A549 treated with Hydrocortisone at 1 μM for 4 hours (cell line): ENCODE data around the gene DMRTA2. TPM values are rescaled to one million over a fixed set of nuclear protein-coding genes. Genes with fewer than 3 reads are reported as not detected.

ENCODE experiments used
- total RNA-seq: library from RNA; stranded (reverse); fragments of 200-300 nt; extraction: Qiagen RNA extraction; gene quantifications from 5 replicates; pipeline ENCODE4 v1.2.3, GENCODE V29; 2022

Gene DMRTA2
- total RNA-seq, result 0.09 to 0.21 TPM (median 0.17 TPM) in 4 of 5 replicates, not detected in the other

DNA sequence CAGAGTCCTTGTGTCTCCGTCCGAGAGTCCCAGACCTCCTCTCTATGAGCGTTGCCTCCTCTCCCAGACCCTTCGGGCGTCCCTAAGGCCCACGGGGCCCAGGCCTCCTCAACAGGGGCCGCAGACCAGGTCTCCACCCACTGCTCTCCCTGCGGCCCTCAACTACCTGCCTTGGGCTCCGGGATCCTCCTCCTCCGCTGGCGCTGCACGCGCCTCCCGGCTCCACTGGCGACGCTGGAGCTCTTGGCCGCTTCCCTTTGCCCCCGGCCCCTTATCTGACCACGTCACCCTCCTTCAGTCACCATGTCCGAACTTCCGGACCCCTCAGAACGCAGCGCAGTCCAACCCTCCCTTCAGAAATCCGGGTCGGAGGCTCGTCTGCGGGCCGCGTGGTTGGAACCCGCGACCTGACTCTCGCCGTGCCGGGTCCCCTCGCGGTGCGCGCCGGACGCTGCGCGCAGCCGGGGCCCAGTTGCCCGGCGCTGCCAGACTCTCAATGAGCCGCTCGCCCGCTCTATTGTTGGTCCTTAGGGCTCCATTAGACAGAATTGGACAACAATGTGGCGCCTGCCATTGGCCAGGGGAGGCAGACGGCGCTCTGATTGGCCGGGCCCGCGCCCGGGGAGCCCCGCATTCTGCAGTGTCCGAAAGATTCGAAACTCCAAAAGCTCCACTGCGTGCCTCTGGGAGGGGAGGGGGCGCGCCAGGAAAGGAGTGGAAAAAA is at the start of gene DMRTA2:
DMRTA2 (minus strand) TSS at position 498 of the 724 bp plus-strand sequence. CDS start 1,907 bp downstream, outside the sequence.

